SIG-M5 treated with dmso at 0.1 percent for 504 hours (cell line): ENCODE results near the gene XBP1.
"Not testable (repeated sequence)": the region's sequence is repeated elsewhere in the genome, so short reads cannot be mapped to it uniquely, and the experiment has no call there.

Experiments
- DNase-seq: peaks from one replicate; lab custom pipeline; 2025; ENCODE audit not compliant: unreplicated experiment; lab: John Stamatoyannopoulos, UW

XBP1 gene

GRCh38 chr22:28819253-28820096, 19.1 kb upstream of the XBP1 start:
- DNase-seq, result peak; percentile 17

GRCh38 chr22:28817919-28818859, 17.8 kb upstream of the XBP1 start:
- peak; percentile 74 for DNase-seq

GRCh38 chr22:28817064-28817463, 16.7 kb upstream of the XBP1 start:
- no peak for DNase-seq

- DNase-seq, result no peak
Observed at GRCh38 chr22:28815729-28816128, 15.4 kb upstream of the XBP1 start.

GRCh38 chr22:28815111-28815510, 14.7 kb upstream of the XBP1 start:
- DNase-seq, result no peak

GRCh38 chr22:28813772-28814518, 13.6 kb upstream of the XBP1 start:
- DNase-seq, result peak; percentile 96

GRCh38 chr22:28812516-28812915, 12.1 kb upstream of the XBP1 start:
- no peak for DNase-seq

- peak; percentile 81 for DNase-seq
Observed at GRCh38 chr22:28810821-28811491, 10.6 kb upstream of the XBP1 start.

GRCh38 chr22:28808716-28809355, 8.5 kb upstream of the XBP1 start:
- DNase-seq, result no peak

- DNase-seq, result not testable (repeated sequence)
Observed at GRCh38 chr22:28805426-28805825, 5.1 kb upstream of the XBP1 start.

- DNase-seq, result no peak
Observed at GRCh38 chr22:28802595-28803123, 2.3 kb upstream of the XBP1 start.

GRCh38 chr22:28801845-28802594, 1.7 kb upstream of the XBP1 start:
- DNase-seq, result peak; percentile 62

- peak; percentile 45 for DNase-seq
Observed at GRCh38 chr22:28799606-28800307, 612 bp downstream of the XBP1 start.

- DNase-seq, result peak; percentile 91
Observed at GRCh38 chr22:28798810-28799605, 1.4 kb downstream of the XBP1 start.

GRCh38 chr22:28795932-28796856, 4.2 kb downstream of the XBP1 start:
- no peak for DNase-seq

- no peak for DNase-seq
Observed at GRCh38 chr22:28795071-28795693, 5.2 kb downstream of the XBP1 start.
